Activated CD8-positive, alpha-beta memory T cell treated with anti-CD3 and anti-CD28 coated beads for 24 hours (primary cell): ENCODE data around the gene GLRB.
"Not testable (repeated sequence)": the region's sequence is repeated elsewhere in the genome, so short reads cannot be mapped to it uniquely, and the experiment has no call there.

Experiments
- DNase-seq: peaks from one replicate; pipeline ENCODE4 v3.0.0-alpha.2; 2020

Gene GLRB

DNA sequence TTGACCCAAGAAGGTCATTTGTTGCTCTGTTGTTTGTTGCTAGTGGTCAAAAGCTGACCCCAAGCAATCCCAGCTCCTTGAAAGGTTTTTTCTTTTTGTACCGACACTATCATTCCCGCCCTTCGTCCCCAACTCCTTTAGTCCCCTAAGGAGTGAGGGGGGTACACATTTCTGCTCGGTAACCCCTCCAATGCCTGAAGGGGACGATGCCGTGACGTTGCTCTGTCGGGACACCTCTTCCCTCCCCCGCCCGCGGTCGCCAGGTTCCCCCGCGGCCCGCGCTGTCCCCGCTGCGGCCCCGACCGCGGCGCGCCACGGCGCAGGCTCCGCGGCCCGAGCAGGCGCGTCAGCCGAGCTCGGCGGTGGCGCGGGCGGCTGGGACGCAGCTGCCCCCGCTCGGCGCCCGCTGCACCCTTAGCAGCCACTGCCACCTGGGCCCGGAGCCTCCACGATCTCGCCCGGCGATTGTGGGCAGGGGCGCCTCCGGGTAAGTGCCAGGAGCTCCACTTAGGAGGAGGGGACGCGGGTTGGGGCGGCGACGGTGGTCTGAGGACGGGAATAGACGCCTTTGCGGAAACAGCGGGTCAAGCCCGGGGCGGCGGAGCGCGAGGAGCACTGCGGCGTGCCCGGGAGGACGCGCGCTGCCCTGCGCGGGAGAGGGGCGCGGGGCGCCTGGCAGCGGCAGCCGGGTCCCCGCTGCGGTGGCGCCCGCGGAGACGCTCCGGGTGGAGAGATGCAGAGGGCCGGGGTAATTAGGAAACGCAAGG is at the start of gene GLRB:
GLRB (plus strand) TSS at position 340 of the 767 bp plus-strand sequence. CDS start 1,875 bp downstream, outside the sequence.
- DNase-seq: no peak

DNA sequence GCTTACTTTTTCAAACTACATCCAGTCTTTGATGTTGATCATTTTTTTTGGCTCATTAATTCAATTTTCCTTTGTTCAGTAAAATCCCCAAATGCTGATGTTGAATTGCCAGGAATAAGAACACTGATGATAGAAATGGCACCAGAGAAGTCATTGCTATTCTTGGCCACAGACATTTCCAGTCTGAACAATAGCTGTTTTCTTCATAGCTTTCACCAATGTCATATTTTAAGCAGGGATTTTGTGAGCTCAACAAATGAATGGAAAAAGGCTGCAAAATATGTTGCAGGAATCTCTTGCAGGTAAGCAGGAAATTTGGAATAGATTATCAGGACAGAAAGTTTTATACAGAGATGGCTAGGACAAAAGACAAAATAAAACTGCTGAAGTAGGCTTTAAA is 40.5 kb upstream of the GLRB start:
- no peak for DNase-seq

DNA sequence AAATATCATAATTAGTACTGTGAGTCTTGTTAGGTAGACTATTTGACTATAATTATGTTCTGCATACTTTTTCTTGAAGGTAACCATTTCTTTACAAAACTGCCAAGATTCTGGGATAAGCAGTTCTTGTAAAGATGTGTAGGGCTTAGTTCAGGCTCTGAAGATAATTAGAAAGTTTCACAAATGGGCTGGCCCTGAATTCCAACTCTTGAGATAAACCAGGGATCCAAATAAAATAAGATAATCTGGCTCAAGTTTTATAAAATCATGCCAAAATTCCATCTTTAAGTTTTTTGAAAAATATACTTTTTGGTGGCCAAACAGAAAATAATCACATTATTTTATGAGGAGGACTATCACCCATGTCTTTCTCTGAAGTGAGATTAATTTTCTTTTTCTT is 35.5 kb upstream of the GLRB start:
- no peak for DNase-seq

DNA sequence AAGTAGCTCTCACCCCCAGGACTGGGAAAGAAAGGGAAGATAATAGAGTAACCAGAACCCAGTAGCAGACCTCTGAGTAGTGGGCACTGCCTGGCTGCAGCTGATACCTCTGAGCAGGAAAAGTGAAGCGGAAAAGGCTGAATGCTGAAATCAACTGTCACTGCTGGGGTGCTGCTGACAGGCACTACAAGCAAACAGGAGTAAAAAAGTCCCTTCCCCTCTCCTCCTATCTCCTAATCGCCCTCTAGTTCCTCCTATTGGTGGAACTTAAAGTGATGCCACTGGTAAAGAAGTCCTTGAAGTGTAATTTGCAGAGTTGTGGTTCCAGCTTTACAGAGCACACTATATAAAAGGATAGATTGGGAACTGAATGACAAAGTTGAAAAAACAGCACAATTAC is 32.8 kb upstream of the GLRB start:
- DNase-seq: no peak

DNA sequence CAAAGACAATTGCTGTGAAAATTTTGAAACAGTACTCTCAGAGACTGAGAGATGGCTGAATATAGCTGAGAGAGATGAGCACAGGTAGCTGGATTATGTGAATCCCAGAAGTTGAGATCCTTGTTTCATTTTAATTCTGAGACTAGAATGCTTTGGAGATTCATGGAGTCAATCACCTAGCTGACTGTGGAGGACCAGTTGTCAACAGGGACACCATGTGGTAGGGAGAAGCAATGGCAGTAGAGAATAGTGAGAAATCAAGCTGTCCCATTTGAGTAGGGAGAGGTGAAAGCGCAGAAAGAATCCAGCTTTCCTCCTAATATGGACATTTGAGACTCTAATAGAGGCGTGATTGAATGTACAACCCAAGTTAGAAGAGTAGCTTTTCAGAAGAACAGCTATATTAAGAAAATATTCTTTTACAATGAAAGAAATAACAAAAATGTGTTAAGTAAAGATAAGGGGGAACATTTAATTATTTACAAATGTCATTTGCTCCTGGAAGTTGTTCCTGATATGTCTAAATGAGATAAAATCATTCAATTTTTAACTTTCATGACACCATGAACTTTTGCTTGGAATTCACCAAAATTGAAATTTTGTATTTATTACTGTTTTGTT is 30.3 kb upstream of the GLRB start:
- DNase-seq: no peak

DNA sequence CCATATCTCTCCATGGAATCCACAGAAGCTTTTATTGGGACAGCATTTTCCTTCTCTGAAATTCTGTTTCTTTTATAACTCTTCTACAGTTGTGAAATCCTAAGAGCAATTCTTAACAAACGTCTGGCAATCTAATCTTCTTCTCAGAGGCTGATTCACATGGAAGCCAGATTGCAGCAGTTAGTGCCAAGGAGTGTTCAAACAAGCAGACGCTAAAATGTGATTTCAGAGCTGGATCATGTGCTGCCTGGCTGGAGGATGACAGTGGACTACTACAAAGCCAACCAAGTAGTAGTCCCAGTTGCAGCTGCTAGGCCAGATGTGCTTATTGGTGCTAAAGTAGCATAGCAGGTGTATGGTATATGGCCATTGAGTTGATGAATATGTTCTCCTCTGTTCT is 27.7 kb upstream of the GLRB start:
- DNase-seq: no peak

DNA sequence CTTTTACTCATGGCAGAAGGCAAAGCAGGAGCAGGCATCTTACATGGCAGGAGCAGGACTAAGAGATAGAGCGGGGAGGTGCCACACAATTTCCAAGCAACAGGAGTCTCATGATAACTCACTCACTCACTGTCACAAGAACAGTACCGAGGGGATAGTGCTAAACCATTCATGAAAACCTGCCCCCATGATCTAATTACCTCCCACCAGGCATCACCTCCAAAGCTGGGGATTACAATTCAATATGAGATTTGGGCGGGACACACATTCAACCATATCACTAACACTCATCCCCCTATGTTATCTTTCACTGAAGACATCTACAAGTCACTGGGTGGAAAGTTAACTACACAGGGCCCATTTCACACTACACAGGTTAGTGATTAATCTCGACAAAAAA is 25.4 kb upstream of the GLRB start:
- no peak for DNase-seq

DNA sequence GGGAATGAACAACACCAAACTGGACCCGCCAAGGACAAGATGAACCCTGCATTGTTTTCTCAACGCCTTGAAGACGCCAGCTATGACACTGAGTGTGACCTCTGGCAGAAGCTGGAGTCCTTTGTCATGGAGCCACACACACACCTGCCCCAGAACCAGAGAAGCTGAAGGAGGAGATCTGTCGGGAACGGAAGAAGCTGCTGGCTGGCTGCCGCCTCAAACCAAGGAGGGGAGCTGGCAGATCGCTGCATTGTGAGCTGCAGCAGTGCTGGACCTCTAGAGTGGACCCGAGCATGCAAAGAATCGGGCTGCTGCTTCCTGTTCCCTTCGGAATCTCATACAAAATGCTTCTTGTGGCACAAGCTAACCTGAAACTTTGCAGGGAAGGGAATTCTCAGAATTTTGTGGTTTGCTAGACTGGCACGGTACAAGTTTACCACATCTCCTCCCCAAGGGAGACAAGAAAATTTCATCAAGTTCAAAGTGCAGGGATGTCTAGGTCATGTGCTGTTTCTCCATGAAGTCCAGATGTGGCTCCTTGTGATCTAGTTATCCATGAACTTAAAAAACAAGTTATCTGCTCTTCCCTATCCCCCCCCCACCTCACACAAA is 23.4 kb upstream of the GLRB start:
- DNase-seq: no peak

DNA sequence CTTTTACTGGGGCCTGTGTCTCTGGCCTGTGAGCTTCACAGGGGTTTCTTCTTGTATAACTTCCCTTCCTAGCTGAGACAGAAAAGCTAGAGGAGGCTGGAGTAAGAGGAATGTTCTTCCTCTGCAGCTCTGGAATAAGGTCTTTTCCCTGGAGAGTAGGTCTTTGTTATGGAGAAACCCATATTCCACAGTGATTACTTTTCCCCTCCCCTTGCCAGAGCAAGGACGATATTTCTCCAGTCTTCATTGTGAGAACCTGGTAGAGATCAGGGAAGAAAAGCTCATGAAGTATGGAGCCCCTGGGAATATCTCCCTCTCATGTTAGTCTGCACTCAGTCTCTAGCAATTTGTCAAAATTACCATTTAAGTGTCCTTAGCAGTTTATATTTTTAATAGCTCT is 18.7 kb upstream of the GLRB start:
- no peak for DNase-seq

DNA sequence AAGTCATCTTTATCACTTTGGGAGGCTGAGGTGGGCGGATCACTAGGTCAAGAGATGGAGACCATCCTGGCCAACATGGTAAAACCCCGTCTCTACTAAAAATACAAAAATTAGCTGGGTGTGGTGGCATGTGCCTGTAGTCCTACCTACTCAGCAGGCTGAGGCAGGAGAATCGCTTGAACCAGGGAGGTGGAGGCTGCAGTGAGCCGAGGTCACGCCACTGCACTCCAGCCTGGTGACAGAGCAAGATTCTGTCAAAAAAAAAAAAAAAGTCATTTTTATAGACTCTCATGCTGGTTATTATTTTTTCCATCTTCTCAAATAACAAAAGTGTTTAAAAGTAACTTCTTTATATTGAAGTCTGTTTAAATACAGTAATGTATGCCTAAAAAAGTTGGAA is 17.1 kb upstream of the GLRB start:
- DNase-seq: not testable (repeated sequence)

DNA sequence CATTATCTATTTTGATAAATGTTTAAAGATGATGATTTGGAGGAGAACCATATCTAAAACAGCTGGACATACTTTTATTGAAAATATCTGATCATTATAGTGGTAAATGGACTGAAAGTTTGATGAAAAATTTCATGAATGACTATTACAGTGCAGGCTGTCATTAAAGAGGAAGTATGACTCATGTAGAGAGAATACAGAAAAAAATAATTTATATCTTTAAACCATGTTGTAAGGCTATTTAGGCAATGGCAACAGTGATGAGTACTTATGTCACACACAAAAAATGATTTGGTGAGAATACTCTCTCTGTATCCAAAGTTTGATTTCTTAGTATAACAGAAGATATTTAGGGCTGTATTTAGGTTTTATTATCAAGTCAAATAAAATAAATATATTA is 3.9 kb upstream of the GLRB start:
- no peak for DNase-seq

DNA sequence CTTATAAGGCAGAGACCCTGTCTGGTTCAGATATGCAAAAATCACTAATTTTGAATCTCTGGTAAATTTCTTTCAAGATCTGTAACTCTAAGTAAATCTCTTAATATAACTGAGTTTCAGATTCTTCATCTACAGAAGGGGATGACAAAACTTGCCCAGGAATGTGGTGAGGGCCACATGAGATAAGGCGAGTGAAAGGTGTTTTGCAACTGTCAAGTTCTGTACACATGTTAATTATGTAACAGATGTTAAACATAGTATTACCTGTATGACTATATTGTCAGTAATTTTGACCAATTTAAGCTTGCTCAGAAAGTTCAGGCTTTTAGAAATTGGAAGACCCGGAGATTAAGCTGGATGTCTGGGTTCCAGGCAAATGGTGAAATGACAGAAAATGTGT is 549 bp upstream of the GLRB start:
- DNase-seq: no peak

DNA sequence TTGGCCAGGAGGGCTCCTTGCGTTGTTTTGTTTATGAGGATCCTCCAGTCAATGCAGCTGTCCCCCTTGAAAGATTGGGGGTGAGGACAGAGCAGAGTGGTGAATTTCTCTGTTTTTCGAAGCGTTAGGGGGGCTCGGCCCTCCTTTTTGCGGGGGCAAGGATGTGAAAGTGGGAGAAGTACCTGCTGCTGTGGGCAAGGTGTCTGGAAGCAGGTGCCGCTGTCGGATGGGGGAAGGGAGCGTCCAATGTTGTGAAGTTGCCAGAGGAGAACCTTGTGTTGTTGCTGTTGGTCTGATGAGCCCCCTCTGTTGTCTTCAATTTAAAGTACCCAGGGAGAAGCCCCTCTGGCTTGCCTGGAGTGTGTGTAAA is 613 bp downstream of the GLRB start:
- DNase-seq: no peak

DNA sequence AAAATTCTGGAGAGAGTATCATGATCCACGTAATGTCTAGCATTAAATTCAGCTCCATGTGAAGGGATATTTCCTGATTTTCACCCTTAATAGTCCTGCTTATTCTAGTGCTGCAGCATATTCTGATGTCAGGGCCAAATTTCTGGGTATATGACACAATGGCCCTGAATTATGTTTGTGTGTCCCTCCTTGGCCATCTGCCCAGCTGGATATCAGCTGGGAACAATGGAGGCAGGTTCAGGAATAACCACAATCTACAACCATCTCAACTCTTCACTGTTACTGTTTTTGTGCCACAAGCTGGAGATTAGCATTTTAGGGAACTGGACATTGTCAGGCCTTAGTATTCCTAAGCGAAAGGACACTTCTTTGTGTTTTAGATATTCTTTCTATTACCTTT is 3.5 kb downstream of the GLRB start:
- no peak for DNase-seq

DNA sequence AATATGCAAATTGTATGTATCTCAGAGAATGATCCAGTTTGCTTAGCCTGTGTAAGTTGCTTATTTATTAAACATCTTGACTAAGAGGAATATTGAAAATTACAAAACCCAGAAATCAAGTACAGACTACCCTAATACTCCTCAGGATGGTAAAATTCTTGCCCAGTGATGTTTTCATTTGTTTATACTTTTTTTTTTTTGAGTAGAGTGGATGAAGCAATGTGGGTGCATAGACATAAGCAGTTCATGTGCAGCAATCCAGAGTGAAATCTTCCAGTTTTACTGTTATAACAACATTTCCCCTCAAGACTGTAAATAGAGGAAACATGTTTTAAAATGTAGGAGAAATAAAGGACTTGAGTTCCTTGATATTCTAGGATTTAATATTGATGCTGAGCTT is 4.7 kb downstream of the GLRB start:
- DNase-seq: no peak

DNA sequence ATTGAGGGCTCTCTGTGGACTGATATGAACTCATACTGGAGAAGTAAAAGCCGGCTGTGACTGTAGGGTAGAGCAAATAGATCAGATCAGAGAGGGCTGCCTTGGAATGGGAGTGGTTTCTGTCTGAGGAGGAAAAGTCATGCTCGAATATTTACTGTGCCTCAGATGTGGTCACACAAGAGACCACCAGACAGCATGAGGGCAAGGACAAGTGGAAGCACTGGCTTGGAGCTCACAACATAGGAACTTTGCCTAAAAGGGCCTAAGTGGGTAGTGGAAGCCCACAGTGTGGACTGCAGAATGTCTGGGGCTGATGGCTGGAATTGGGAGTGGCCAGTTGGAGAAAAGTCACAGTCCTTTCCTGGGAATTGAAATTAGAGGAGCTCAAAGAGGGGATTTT is 19.8 kb downstream of the GLRB start:
- DNase-seq: no peak

DNA sequence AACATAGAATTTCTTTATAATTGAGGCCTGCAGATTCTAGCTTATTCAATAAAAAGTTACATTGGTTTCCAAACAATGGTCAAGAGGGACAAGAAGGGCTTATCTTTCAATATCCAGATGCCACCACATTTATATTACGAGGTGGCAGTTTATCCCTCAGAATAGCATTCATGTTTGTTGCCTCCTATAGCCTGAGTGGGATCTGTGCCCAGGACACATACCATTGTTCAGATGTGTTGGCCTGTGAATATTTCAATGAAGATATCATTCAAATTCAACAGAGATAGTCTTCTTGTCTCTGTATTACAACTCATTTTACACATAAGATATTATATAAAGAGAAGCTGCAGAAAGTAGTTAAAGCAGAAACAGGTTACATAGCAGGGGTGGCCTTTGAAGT is 20.5 kb downstream of the GLRB start:
- no peak for DNase-seq

DNA sequence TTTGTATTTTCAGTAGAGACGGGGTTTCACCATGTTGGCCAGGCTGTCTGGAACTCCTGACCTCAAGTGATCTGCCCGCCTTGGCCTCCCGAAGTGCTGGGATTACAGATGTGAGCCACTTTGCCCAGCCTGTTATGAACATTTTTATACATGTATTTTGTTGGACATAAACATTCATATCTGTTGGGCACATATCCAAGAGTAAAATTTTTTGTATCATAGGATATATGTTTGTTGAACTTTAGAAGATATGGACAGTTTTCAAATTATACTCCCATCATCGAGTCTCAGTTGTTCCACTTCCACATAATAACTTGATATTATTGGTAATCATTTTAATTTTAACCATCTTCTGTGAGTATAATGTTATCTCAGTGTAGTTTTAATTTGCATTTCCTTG is 23.6 kb downstream of the GLRB start:
- no peak for DNase-seq

DNA sequence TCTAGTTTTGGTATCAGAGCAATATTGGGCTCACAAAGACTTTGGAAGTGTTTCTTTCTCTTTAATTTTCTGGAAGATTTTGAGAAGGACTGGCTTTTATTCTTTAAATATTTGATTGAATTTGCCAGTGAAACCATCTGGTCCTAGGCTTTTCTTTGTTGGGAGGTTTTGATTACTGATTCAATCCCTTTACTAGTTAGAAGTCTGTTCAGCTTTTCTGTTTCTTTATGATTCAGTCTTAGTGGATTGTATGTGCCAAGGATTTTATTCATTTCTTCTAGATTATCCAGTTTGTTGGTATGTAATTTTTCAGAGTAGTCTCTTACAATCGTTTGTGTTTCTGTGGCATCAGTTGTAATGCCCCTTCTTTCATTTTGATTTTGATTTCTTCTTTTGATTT is 28.6 kb downstream of the GLRB start:
- no peak for DNase-seq

DNA sequence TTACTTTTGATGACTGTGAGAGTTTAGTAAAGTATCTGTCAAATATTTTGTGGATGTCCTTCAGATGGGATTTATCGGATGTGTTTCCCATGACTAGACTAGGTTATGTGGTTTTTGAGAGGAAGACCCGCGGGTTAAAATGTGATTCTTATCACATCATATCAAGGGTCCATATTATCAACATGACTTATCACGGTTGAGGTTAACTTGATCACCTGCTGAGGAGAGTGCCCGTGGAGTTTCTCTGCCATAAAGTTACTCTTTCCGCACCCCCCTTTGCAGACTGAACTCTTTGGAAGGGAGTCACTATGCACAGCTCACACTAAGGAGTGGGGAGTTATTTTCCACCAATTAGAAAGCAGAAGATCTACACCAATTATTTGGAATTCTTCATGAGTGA is 38.7 kb downstream of the GLRB start:
- no peak for DNase-seq

DNA sequence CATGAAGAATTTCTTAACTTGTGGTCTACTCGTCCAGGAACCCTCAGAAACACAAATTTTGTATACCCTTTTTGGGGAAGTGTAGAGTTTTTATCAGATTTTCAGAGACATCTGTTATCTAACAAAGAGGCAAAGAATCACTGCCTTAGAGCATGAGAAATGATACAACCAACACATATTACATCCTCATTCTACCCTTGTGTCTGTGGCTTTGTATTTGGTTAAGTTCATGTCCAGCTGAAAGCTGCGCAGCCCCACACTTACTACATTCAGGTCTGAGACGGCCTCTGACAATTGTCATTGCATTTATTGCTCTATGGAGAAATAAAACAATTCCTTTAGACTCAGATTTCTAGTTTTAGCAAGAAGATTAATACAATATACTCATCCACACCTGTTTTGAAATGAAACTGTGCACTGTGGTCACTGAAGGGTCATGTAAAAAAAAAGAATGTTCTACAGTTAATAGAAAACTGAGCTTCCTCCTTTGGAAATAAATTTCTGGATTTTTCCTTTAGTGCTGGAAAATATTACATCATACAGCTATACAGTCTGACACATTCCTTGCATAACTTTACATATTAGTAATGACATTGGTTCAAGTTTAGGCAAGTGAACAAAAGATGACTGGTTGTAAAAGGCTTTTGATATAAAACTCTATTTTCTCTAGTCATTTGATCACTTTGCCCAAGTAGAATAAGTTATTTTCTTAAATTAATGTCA is 39.8 kb downstream of the GLRB start:
- no peak for DNase-seq

DNA sequence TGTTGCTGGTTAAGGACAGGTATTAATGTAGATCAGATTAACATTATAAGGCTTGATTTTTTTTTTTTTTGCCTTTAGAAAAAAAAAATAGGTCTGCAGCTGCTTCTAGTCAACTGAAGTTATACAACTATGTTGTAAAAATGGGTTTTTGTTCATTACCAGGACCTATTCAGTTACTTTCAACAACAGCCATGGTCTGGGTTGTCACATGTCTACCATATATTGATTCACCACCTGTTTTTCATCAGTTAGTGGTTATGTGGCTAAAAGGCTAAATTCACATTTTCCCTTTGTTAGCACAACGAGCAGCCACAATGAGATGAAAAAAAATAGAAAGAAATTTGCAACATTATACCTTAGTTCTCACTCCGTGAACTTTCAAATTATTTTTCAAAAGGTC is 45.5 kb downstream of the GLRB start:
- no peak for DNase-seq

DNA sequence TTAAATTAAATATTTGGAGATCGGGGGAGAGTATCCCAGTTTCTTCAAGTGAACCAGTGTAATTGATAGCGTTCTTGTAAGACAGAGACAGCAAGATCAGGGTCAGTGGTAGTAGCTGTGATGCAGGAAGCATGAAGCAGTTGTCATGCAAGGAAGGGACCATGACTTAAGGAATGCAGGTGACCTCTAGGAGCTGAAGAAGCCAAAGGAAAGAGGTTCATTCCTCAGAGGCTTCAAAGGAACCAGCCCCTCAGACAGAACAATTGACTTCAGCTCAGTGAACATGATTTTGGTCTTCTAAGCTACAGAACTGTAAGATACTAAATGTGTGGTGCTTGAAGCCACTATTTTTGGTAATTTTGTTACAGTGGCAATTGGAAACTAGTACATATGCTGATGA is 51.6 kb downstream of the GLRB start:
- DNase-seq: no peak

DNA sequence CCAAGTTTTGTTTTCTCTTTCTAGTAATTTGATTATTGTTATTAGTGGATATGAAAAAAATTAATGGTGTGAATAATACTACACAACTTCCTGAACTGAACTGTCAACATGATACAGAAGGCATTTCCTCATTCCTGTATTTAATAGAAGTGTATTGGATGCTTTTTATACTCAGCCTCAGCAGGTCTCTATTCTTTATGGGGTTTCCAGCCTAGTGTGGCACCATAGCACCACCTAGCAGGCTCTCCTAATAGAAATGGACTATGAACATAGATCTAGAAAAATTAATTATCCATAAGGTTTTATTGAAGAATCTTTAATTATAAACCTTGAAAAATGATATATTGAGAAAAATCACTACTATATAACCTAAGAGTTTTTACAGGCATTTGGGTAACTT is 52.4 kb downstream of the GLRB start:
- DNase-seq: no peak
